K562 treated with DMSO at 1 percent for 4 hours (cell line): ENCODE data around the gene TLX2. TPM values are rescaled to one million over a fixed set of nuclear protein-coding genes. Genes with fewer than 3 reads are reported as not detected.

ENCODE experiments used
- total RNA-seq: library from RNA; unstranded; fragments of 300-600 nt; gene quantifications from 2 replicates; pipeline ENCODE4 v1.2.3, GENCODE V29; 2022; ENCODE audit not compliant: insufficient read depth

The TLX2 gene
- 0.30 TPM in 1 of 2 replicates, not detected in the other for total RNA-seq

GRCh38 chr2:74514368-74515270, at the start of gene TLX2:
Gene TLX2, plus strand, starts transcription at chr2:74514450. Its CDS starts 357 bp downstream, at chr2:74514807.

GRCh38 chr2:74472086-74472944, 41.9 kb upstream of the TLX2 start, which contains the start of gene MRPL53:
Gene MRPL53, minus strand, starts transcription at chr2:74472680. Its CDS starts 20 bp downstream, at chr2:74472660.

GRCh38 chr2:74482801-74483674, 31.2 kb upstream of the TLX2 start, which contains the start of the genes CCDC142 and TTC31:
Gene CCDC142, minus strand, starts transcription at chr2:74482998. Its CDS starts 161 bp downstream, at chr2:74482837.
Gene TTC31, plus strand, starts transcription at chr2:74483081. Its CDS starts 15 bp downstream, at chr2:74483096.

GRCh38 chr2:74499267-74499939, 14.8 kb upstream of the TLX2 start, which contains the start of gene LBX2:
Gene LBX2, minus strand, starts transcription at chr2:74499603. Its CDS starts 66 bp downstream, at chr2:74499537.

GRCh38 chr2:74507145-74507925, 6.9 kb upstream of the TLX2 start, which contains the start of gene PCGF1:
Gene PCGF1, minus strand, starts transcription at chr2:74507695. Its CDS starts 27 bp downstream, at chr2:74507668.

GRCh38 chr2:74525717-74526648, 11.7 kb downstream of the TLX2 start, which contains the start of gene DQX1:
Gene DQX1, minus strand, starts transcription at chr2:74526231. Its CDS starts 502 bp downstream, at chr2:74525729.

GRCh38 chr2:74529357-74530238, 15.3 kb downstream of the TLX2 start, which contains the start of the genes AUP1 and HTRA2:
Gene AUP1, minus strand, starts transcription at chr2:74529706. Its CDS starts 77 bp downstream, at chr2:74529629.
Gene HTRA2, plus strand, starts transcription at chr2:74529933. Its CDS starts 74 bp downstream, at chr2:74530007.

GRCh38 chr2:74553892-74554819, 39.9 kb downstream of the TLX2 start, which contains the start of the genes DOK1 and LOXL3:
Gene DOK1, plus strand, starts transcription at chr2:74554720. Its CDS starts 35 bp downstream, at chr2:74554755.
Gene LOXL3, minus strand, starts transcription at chr2:74553942. Its CDS starts 1,308 bp downstream, at chr2:74552634.

Other genes starting within 250 kb of the TLX2 start
- 0.18 and 0.19 TPM in 2 replicates for gene SLC4A5, start 171.0 kb upstream of the TLX2 start, total RNA-seq
- 51.5 and 62.4 TPM in 2 replicates for gene DCTN1, start 134.1 kb upstream of the TLX2 start, total RNA-seq
- gene C2orf81, start 92.8 kb upstream of the TLX2 start, total RNA-seq: 1.9 TPM in 1 of 2 replicates, not detected in the other
- 5.0 and 9.9 TPM in 2 replicates for gene WDR54, start 92.7 kb upstream of the TLX2 start, total RNA-seq
- gene RTKN, start 72.5 kb upstream of the TLX2 start, total RNA-seq: 3.1 and 3.5 TPM in 2 replicates
- 11.7 and 12.3 TPM in 2 replicates for gene INO80B, start 59.4 kb upstream of the TLX2 start, total RNA-seq
- 30.7 and 38.6 TPM in 2 replicates for gene WBP1, start 56.0 kb upstream of the TLX2 start, total RNA-seq
- 67.0 and 69.3 TPM in 2 replicates for gene MOGS, start 49.1 kb upstream of the TLX2 start, total RNA-seq
- gene MRPL53, start 41.8 kb upstream of the TLX2 start, total RNA-seq: 40.6 and 79.9 TPM in 2 replicates
- gene CCDC142, start 31.5 kb upstream of the TLX2 start, total RNA-seq: 3.1 and 3.5 TPM in 2 replicates
- 12.2 and 12.6 TPM in 2 replicates for gene TTC31, start 31.4 kb upstream of the TLX2 start, total RNA-seq
- gene LBX2, start 14.8 kb upstream of the TLX2 start, total RNA-seq: 5.0 and 8.8 TPM in 2 replicates
- 17.9 and 23.7 TPM in 2 replicates for gene PCGF1, start 6.8 kb upstream of the TLX2 start, total RNA-seq
- 0.23 TPM in 1 of 2 replicates, not detected in the other for gene DQX1, start 11.8 kb downstream of the TLX2 start, total RNA-seq
- 139 and 171 TPM in 2 replicates for gene AUP1, start 15.3 kb downstream of the TLX2 start, total RNA-seq
- gene HTRA2, start 15.5 kb downstream of the TLX2 start, total RNA-seq: 48.2 and 59.0 TPM in 2 replicates
- 0.33 and 1.8 TPM in 2 replicates for gene LOXL3, start 39.5 kb downstream of the TLX2 start, total RNA-seq
- 22.1 and 27.0 TPM in 2 replicates for gene DOK1, start 40.3 kb downstream of the TLX2 start, total RNA-seq
- gene M1AP, start 133.9 kb downstream of the TLX2 start, total RNA-seq: 0.39 TPM in 1 of 2 replicates, not detected in the other
- gene SEMA4F, start 139.8 kb downstream of the TLX2 start, total RNA-seq: 3.8 and 10.5 TPM in 2 replicates